IMR-90 (cell line): ENCODE results near the gene GCDH. TPM values are rescaled to one million over a fixed set of nuclear protein-coding genes. Genes with fewer than 3 reads are reported as not detected.

Experiments used
- ATAC-seq: fragments of 200-7000 bp; cut with Tn5 transposase; 2 replicates; pipeline ENCODE4 v1.9.1; 2020; ENCODE audit warnings: low read depth, mild to moderate bottlenecking, moderate library complexity
- BruUV-seq: library from RNA; stranded (reverse); fragments of 400-500 nt; replicated peaks from 2 replicates; lab custom pipeline; 2021; lab: Mats Ljungman, UMichigan
- CTCF ChIA-PET: fragments of 300-600 bp; formaldehyde crosslinking; extraction: SDS; loops from one replicate; lab custom pipeline; 2021; ENCODE audit warnings: antibody characterized with exemption; lab: Yijun Ruan, JAX
- POLR2A ChIA-PET: fragments of 300-600 bp; sonication (Branson Sonifier 250); formaldehyde crosslinking; loops from one replicate; lab custom pipeline; 2022; ENCODE audit warnings: antibody characterized with exemption; ENCODE audit not compliant: unreplicated experiment; lab: Charles Lee
- DNase-seq: peaks from one replicate; pipeline ENCODE4 v3.0.0; 2013
- H2AFZ ChIP-seq: replicated peaks from 2 replicates; pipeline ENCODE3; 2013; ENCODE audit warnings: low read length, mild to moderate bottlenecking; ENCODE audit not compliant: poor library complexity
- H2AK5ac ChIP-seq: 2 replicates; pipeline ENCODE4 v1.6.1; 2013; ENCODE audit warnings: low read depth, low read length, inconsistent platforms
- H2AK9ac ChIP-seq: replicated peaks from 2 replicates; pipeline ENCODE3; 2013; ENCODE audit warnings: mild to moderate bottlenecking, low read depth, low read length, moderate library complexity; ENCODE audit not compliant: poor library complexity
- H2BK120ac ChIP-seq: 2 replicates; pipeline ENCODE4 v1.6.1; 2013; ENCODE audit warnings: low read depth, low read length, inconsistent platforms
- H2BK15ac ChIP-seq: 3 replicates; pipeline ENCODE4 v1.6.1; 2013; ENCODE audit warnings: low read depth, low read length, inconsistent platforms
- H2BK20ac ChIP-seq: 2 replicates; pipeline ENCODE4 v1.6.1; 2013; ENCODE audit warnings: low read depth, mild to moderate bottlenecking, inconsistent platforms, low read length, moderate library complexity
- H2BK5ac ChIP-seq: 2 replicates; pipeline ENCODE4 v1.6.1; 2013; ENCODE audit warnings: mild to moderate bottlenecking, low read depth, low read length, inconsistent platforms; ENCODE audit not compliant: poor library complexity, severe bottlenecking
- H3K14ac ChIP-seq: replicated peaks from 2 replicates; pipeline ENCODE4 v1.6.1; 2013; ENCODE audit warnings: low read depth, low read length, inconsistent platforms
- H3K18ac ChIP-seq: 2 replicates; pipeline ENCODE4 v1.6.1; 2013; ENCODE audit warnings: low read depth, low read length, control low read depth
- H3K23ac ChIP-seq: 2 replicates; pipeline ENCODE4 v1.6.1; 2013; ENCODE audit warnings: low read depth, low read length, inconsistent platforms
- H3K27ac ChIP-seq: 2 replicates; pipeline ENCODE4 v1.5.1; 2013; ENCODE audit warnings: mild to moderate bottlenecking, control low read depth, low read length; ENCODE audit not compliant: insufficient read depth
- H3K27me3 ChIP-seq: 2 replicates; pipeline ENCODE4 v1.6.1; 2013; ENCODE audit warnings: low read length; ENCODE audit not compliant: control insufficient read depth, insufficient read depth
- H3K36me3 ChIP-seq: 2 replicates; pipeline ENCODE4 v1.6.1; 2013; ENCODE audit warnings: low read length, mixed read lengths; ENCODE audit not compliant: control insufficient read depth, insufficient read depth
- H3K4ac ChIP-seq: 2 replicates; pipeline ENCODE4 v1.6.1; 2013; ENCODE audit warnings: low read depth, low read length, inconsistent platforms
- H3K4me1 ChIP-seq: 2 replicates; pipeline ENCODE4 v1.6.1; 2013; ENCODE audit warnings: low read length, mixed read lengths; ENCODE audit not compliant: control insufficient read depth, insufficient read depth
- H3K4me2 ChIP-seq: 2 replicates; pipeline ENCODE4 v1.6.1; 2013; ENCODE audit warnings: low read depth, mild to moderate bottlenecking, control low read depth, low read length, moderate library complexity
- H3K4me3 ChIP-seq: 2 replicates; pipeline ENCODE4 v1.5.1; 2013; ENCODE audit warnings: low read depth, mild to moderate bottlenecking, control low read depth, low read length, moderate library complexity; ENCODE audit not compliant: insufficient read depth
- H3K56ac ChIP-seq: 2 replicates; pipeline ENCODE4 v1.6.1; 2013; ENCODE audit warnings: low read length, inconsistent platforms; ENCODE audit not compliant: insufficient read depth; ENCODE audit errors: extremely low read depth
- H3K79me1 ChIP-seq, 2 experiments: 2 replicates each; pipeline ENCODE4 v1.6.1; 2013; ENCODE audit warnings: low read length in 2 of 2, inconsistent platforms in 1 of 2, low read depth in 1 of 2
- H3K9ac ChIP-seq: 2 replicates; pipeline ENCODE4 v1.6.1; 2013; ENCODE audit warnings: low read depth, low read length, control low read depth
- H3K9me1 ChIP-seq: 2 replicates; pipeline ENCODE4 v1.6.1; 2013; ENCODE audit warnings: low read length, inconsistent platforms; ENCODE audit not compliant: insufficient read depth
- H3K9me3 ChIP-seq: 2 replicates; pipeline ENCODE4 v1.6.1; 2013; ENCODE audit warnings: low read length; ENCODE audit not compliant: control insufficient read depth, insufficient read depth
- H4K20me1 ChIP-seq: 2 replicates; pipeline ENCODE4 v1.6.1; 2013; ENCODE audit warnings: low read length, inconsistent platforms; ENCODE audit not compliant: insufficient read depth
- H4K5ac ChIP-seq: 2 replicates; pipeline ENCODE4 v1.6.1; 2013; ENCODE audit warnings: mild to moderate bottlenecking, low read depth, low read length, control low read depth
- H4K8ac ChIP-seq, 2 experiments: 2 replicates each; pipeline ENCODE4 v1.6.1; 2013; ENCODE audit warnings: low read depth in 2 of 2, low read length in 2 of 2, control low read depth in 1 of 2, inconsistent platforms in 1 of 2
- H4K91ac ChIP-seq: 2 replicates; pipeline ENCODE4 v1.6.1; 2013; ENCODE audit warnings: low read depth, low read length, inconsistent platforms; ENCODE audit not compliant: insufficient read depth
- BHLHE40 ChIP-seq: fragments of 150-350 bp; IDR thresholded peaks from 2 replicates; pipeline ENCODE4 v1.6.1; 2016; ENCODE audit warnings: mild to moderate bottlenecking, low read depth, low read length
- CEBPB ChIP-seq: IDR thresholded peaks from 2 replicates; pipeline ENCODE4 v1.6.1; 2012; ENCODE audit warnings: low read depth, low read length, improper control_type of control experiment
- CHD1 ChIP-seq: IDR thresholded peaks from 2 replicates; pipeline ENCODE4 v1.6.1; 2012; ENCODE audit warnings: low read depth, low read length, improper control_type of control experiment
- ELK1 ChIP-seq: fragments of 150-350 bp; IDR thresholded peaks from 2 replicates; pipeline ENCODE4 v1.6.1; 2016; ENCODE audit warnings: low read depth, mild to moderate bottlenecking, low read length, moderate library complexity, borderline replicate concordance
- FOS ChIP-seq: fragments of 150-350 bp; IDR thresholded peaks from 2 replicates; pipeline ENCODE4 v1.6.1; 2016; ENCODE audit warnings: low read depth, low read length
- MAFK ChIP-seq: IDR thresholded peaks from 2 replicates; pipeline ENCODE4 v1.6.1; 2012; ENCODE audit warnings: low read depth, low read length, improper control_type of control experiment
- MAZ ChIP-seq: IDR thresholded peaks from 2 replicates; pipeline ENCODE4 v1.6.1; 2012; ENCODE audit warnings: low read depth, mild to moderate bottlenecking, low read length, improper control_type of control experiment, moderate library complexity, borderline replicate concordance
- MXI1 ChIP-seq: IDR thresholded peaks from 2 replicates; pipeline ENCODE4 v1.6.1; 2012; ENCODE audit warnings: low read depth, mild to moderate bottlenecking, low read length, moderate library complexity, borderline replicate concordance
- NFE2L2 ChIP-seq: fragments of 150-350 bp; IDR thresholded peaks from 2 replicates; pipeline ENCODE4 v1.6.1; 2016; ENCODE audit warnings: low read depth, mild to moderate bottlenecking, low read length
- POLR2A ChIP-seq: IDR thresholded peaks from 2 replicates; pipeline ENCODE4 v1.6.1; 2012; ENCODE audit warnings: mild to moderate bottlenecking, low read depth, low read length
- RAD21 ChIP-seq: IDR thresholded peaks from 2 replicates; pipeline ENCODE4 v1.6.1; 2012; ENCODE audit warnings: low read length, improper control_type of control experiment
- RCOR1 ChIP-seq: IDR thresholded peaks from 2 replicates; pipeline ENCODE4 v1.6.1; 2012; ENCODE audit warnings: mild to moderate bottlenecking, low read length, improper control_type of control experiment; ENCODE audit not compliant: insufficient replicate concordance
- RFX5 ChIP-seq: IDR thresholded peaks from 2 replicates; pipeline ENCODE4 v1.8.0; 2012; ENCODE audit warnings: low read depth, mild to moderate bottlenecking, low read length, moderate library complexity
- SMC3 ChIP-seq: fragments of 150-350 bp; IDR thresholded peaks from 2 replicates; pipeline ENCODE4 v1.6.1; 2016; ENCODE audit warnings: low read depth, mild to moderate bottlenecking, antibody characterized with exemption, low read length, moderate library complexity
- USF2 ChIP-seq: fragments of 150-350 bp; IDR thresholded peaks from 2 replicates; pipeline ENCODE4 v1.6.1; 2017; ENCODE audit warnings: mild to moderate bottlenecking, antibody characterized with exemption, low read length, low read depth
- WGBS, 2 experiments: methylation state at CpG; one replicate each; pipeline versions ENCODE4 v1.1.5 to v1.1.7; 2013; ENCODE audit warnings: missing lambda C conversion rate in 2 of 2; ENCODE audit not compliant: insufficient read length in 1 of 2; ENCODE audit errors: extremely low coverage in 2 of 2; 5-methylcytosine and 5-hydroxymethylcytosine counted together
- dilution Hi-C: fragments of 300-500 bp; cut with HindIII; formaldehyde crosslinking; loops from one replicate; pipeline ENCODE4 v1.14.3; 2018; ENCODE audit warnings: low sequenced_read_pairs; ENCODE audit not compliant: unreplicated experiment
- in situ Hi-C: fragments of 300-500 bp; cut with MboI; formaldehyde crosslinking; loops from 3 replicates; pipeline ENCODE4 v1.14.3; 2019; ENCODE audit warnings: low sequenced_read_pairs, inconsistent platforms, mixed read lengths
- intact Hi-C: fragments of 100-400 bp; cut with micrococcal nuclease; formaldehyde crosslinking; loops from 2 replicates; pipeline ENCODE4 v1.10.0; 2022
- polyA plus RNA-seq, 3 experiments: library from polyadenylated mRNA; depleted of rRNA; stranded (reverse); fragments of >200 nt; gene quantifications; 2 replicates each; pipeline ENCODE4 v1.2.3, GENCODE V29; 2012; ENCODE audit warnings: low replicate concordance in 1 of 3
- total RNA-seq: library from RNA; depleted of rRNA; stranded (reverse); fragments of >200 nt; gene quantifications from 2 replicates; pipeline ENCODE4 v1.2.3, GENCODE V29; 2012

GCDH gene
- total and polyA plus RNA-seq, 2 of the 4 experiments (the other 2 are of a cell fraction): 27.7 to 41.6 TPM

- POLR2A ChIA-PET: no interaction called here
- Histone ChIP-seq H3K9me3 (peaks cover 13% of the 10 kb centered on the region), H3K18ac (no peak overlapping the region), H3K14ac (no peak overlapping the region), H2BK15ac (no peak overlapping the region), H3K9me1 (no peaks in the 10 kb centered on the region), H3K9ac (no peak overlapping the region), H3K23ac (no peak overlapping the region), H3K36me3 (no peaks in the 10 kb centered on the region), H3K56ac (no peak overlapping the region), H4K8ac (no peak overlapping the region), H3K4me1 (peaks cover 5% of the 10 kb centered on the region; the same call in 1 of the 2 replicates), H3K4me2 (no peak overlapping the region), H2AK5ac (no peak overlapping the region), H3K27me3 (peaks cover 40% of the 10 kb centered on the region), H3K27ac (no peak overlapping the region), H3K79me1 (peaks cover 0 to 7% of the 10 kb centered on the region in 2 experiments; a peak in 1 of 4 replicates), H2BK5ac (no peak overlapping the region), H2BK120ac (no peak overlapping the region), H3K4me3 (no peak overlapping the region), H2BK20ac (no peak overlapping the region), H4K91ac (no peak overlapping the region), H4K20me1 (no peaks in the 10 kb centered on the region), H3K4ac (no peak overlapping the region), H2AFZ (no peak overlapping the region), H4K5ac (no peak overlapping the region), H2AK9ac (peak overlapping the region; percentile 55)
- DNase-seq: no peak
- intact Hi-C loops (no loop called here), in situ Hi-C loops (no loop called here), dilution Hi-C loops (no loop called here)
- no peak for ATAC-seq
- TF ChIP-seq CEBPB (no peak), USF2 (no peak), MAZ (no peak), ELK1 (no peak), MAFK (no peak), NFE2L2 (no peak), MXI1 (no peak), FOS (no peak), RFX5 (no peak), SMC3 (no peak), CHD1 (no peak), RCOR1 (no peak), BHLHE40 (no peak), RAD21 (no peak), POLR2A (no peak)
- CTCF ChIA-PET: no interaction called here
- no TSS peak for BruUV-seq
- 71% methylated on average over 6 of the region's 12 CpGs; no CpG with 5 or more reads in 1 of the 2 experiments for WGBS, 2 experiments
Measured at GRCh38 chr19:12884627-12884925, 6.4 kb upstream of the GCDH start.
